PC-3 (cell line): ENCODE results near the gene LMAN2. TPM values are rescaled to one million over a fixed set of nuclear protein-coding genes. Genes with fewer than 3 reads are reported as not detected.

ENCODE experiments used
- ATAC-seq: fragments of 200-7000 bp; cut with Tn5 transposase; 2 replicates; pipeline ENCODE4 v1.9.1; 2020; ENCODE audit warnings: mild to moderate bottlenecking, moderate library complexity
- BruUV-seq: library from RNA; stranded (reverse); fragments of 400-500 nt; replicated peaks from 2 replicates; lab custom pipeline; 2021; lab: Mats Ljungman, UMichigan
- CTCF ChIA-PET: fragments of 300-600 bp; sonication (Branson Sonifier 250); formaldehyde crosslinking; loops from one replicate; lab custom pipeline; 2022; ENCODE audit warnings: antibody characterized with exemption; lab: Charles Lee
- POLR2A ChIA-PET: fragments of 300-600 bp; sonication (Branson Sonifier 250); formaldehyde crosslinking; loops from one replicate; lab custom pipeline; 2022; ENCODE audit warnings: antibody characterized with exemption; ENCODE audit not compliant: unreplicated experiment; lab: Charles Lee
- DNase-seq: peaks from one replicate; pipeline ENCODE4 v3.0.0-alpha.2; 2015
- H2AFZ ChIP-seq: fragments of 300-600 bp; sonication (generic); 2 replicates; pipeline ENCODE4 v1.6.0; 2016; ENCODE audit warnings: antibody characterized with exemption, low read length
- H3F3A ChIP-seq: fragments of 300-600 bp; sonication (generic); one replicate; pipeline ENCODE4 v1.6.0; 2017; ENCODE audit warnings: antibody characterized with exemption, low read length, control low read depth, mild to moderate bottlenecking; ENCODE audit not compliant: unreplicated experiment
- H3K27ac ChIP-seq: fragments of 300-600 bp; sonication (generic); 2 replicates; pipeline ENCODE4 v1.5.1; 2016; ENCODE audit warnings: mild to moderate bottlenecking, low read length
- H3K27me3 ChIP-seq: fragments of 300-600 bp; sonication (generic); 2 replicates; pipeline ENCODE4 v1.6.1; 2016; ENCODE audit warnings: low read length, mixed read lengths
- H3K36me3 ChIP-seq: fragments of 300-600 bp; sonication (generic); 2 replicates; pipeline ENCODE4 v1.6.1; 2016; ENCODE audit warnings: low read depth, mixed run types, low read length, mixed read lengths
- H3K4me1 ChIP-seq: fragments of 300-600 bp; sonication (generic); 2 replicates; pipeline ENCODE4 v1.5.1; 2016; ENCODE audit warnings: low read length; ENCODE audit not compliant: insufficient read depth
- H3K4me2 ChIP-seq: fragments of 300-600 bp; sonication (generic); 2 replicates; pipeline ENCODE4 v1.6.0; 2016; ENCODE audit warnings: low read length
- H3K4me3 ChIP-seq: fragments of 300-600 bp; sonication (generic); 2 replicates; pipeline ENCODE4 v1.5.1; 2016; ENCODE audit warnings: mild to moderate bottlenecking, low read length, mixed read lengths
- H3K79me2 ChIP-seq: fragments of 300-600 bp; sonication (generic); 2 replicates; pipeline ENCODE4 v1.6.1; 2017; ENCODE audit warnings: low read length, mixed read lengths
- H3K9ac ChIP-seq: fragments of 300-600 bp; sonication (generic); 2 replicates; pipeline ENCODE4 v1.6.0; 2016; ENCODE audit warnings: mild to moderate bottlenecking, low read length
- H3K9me2 ChIP-seq: fragments of 300-600 bp; sonication (generic); replicated peaks from 2 replicates; pipeline ENCODE4 v1.6.1; 2016; ENCODE audit warnings: mixed run types, low read length, mixed read lengths
- H3K9me3 ChIP-seq: fragments of 300-600 bp; sonication (generic); 2 replicates; pipeline ENCODE4 v1.6.1; 2016; ENCODE audit warnings: low read length, mixed read lengths
- H4K20me1 ChIP-seq: fragments of 300-600 bp; sonication (generic); 2 replicates; pipeline ENCODE4 v1.6.1; 2016; ENCODE audit warnings: low read length, mixed read lengths
- CTCF ChIP-seq: fragments of 300-600 bp; sonication (generic); conservative IDR thresholded peaks from 2 replicates; pipeline ENCODE4 v1.5.1; 2017; ENCODE audit warnings: antibody characterized with exemption, low read depth, mild to moderate bottlenecking, low read length
- EZH2 ChIP-seq: fragments of 300-600 bp; sonication (generic); IDR thresholded peaks from one replicate; pipeline ENCODE4 v1.6.1; 2017; ENCODE audit warnings: antibody characterized with exemption, mild to moderate bottlenecking, low read length; ENCODE audit not compliant: unreplicated experiment
- EZH2phosphoT487 ChIP-seq: fragments of 300-600 bp; sonication (generic); IDR thresholded peaks from 2 replicates; pipeline ENCODE4 v1.6.1; 2018; ENCODE audit warnings: mild to moderate bottlenecking, antibody characterized with exemption, low read length, borderline replicate concordance
- intact Hi-C: fragments of 100-400 bp; cut with micrococcal nuclease; formaldehyde crosslinking; loops from 2 replicates; pipeline ENCODE4 v1.9.0; 2023
- total RNA-seq: library from RNA; depleted of rRNA; stranded (reverse); fragments of >200 nt; gene quantifications from 2 replicates; pipeline ENCODE4 v1.2.3, GENCODE V29; 2014

Gene LMAN2
- total RNA-seq, 1 experiment from 2014 or later = 310 TPM

- Histone ChIP-seq H3K27ac (peak overlapping the region; percentile 95), H3K36me3 (no peaks in the 10 kb centered on the region; the same call in 1 of the 2 replicates), H3K27me3 (no peaks in the 10 kb centered on the region), H3K9me2 (no peaks in the 10 kb centered on the region), H3K9ac (peak overlapping the region; percentile 97), H2AFZ (peak overlapping the region; percentile 65), H3K4me3 (peak overlapping the region; percentile 76), H4K20me1 (no peaks in the 10 kb centered on the region; the same call in 1 of the 2 replicates), H3K4me2 (peak overlapping the region; percentile 78), H3K79me2 (peaks cover 28% of the 10 kb centered on the region), H3F3A (no peaks in the 10 kb centered on the region), H3K9me3 (no peaks in the 10 kb centered on the region), H3K4me1 (peaks cover 22% of the 10 kb centered on the region)
- ChIA-PET POLR2A (interaction anchor here (0.6 kb wide), 1 partner anchor 136 kb away, joined by 4 read pairs; no protein-coding TSS in a partner anchor), CTCF (interaction anchor here (0.6 kb wide), 3 partner anchors 11 to 194 kb away, joined by 3 read pairs; partner anchors contain the start of gene PDLIM7)
- intact Hi-C loops = no loop called here
- BruUV-seq = no TSS peak
- TF ChIP-seq EZH2phosphoT487 = no peak
- peak; percentile 49 for TF ChIP-seq CTCF
- no peak for TF ChIP-seq EZH2
- DNase-seq = peak; percentile 81
- ATAC-seq = peak; percentile 35
These were observed 38.8 kb downstream of the LMAN2 start for GRCh38 chr5:177312649-177313181.

- BruUV-seq = no TSS peak
- intact Hi-C loops = no loop called here
- H3F3A ChIP-seq = no peaks in the 10 kb centered on the region
- H3K4me1 ChIP-seq = peaks cover 22% of the 10 kb centered on the region
- H3K27me3 ChIP-seq = no peaks in the 10 kb centered on the region
- H3K4me3 ChIP-seq = peak within 1 kb of the TSS; percentile 76
- H3K9ac ChIP-seq = peak within 1 kb of the TSS; percentile 97
- no peaks in the 10 kb centered on the region for H3K9me2 ChIP-seq
- ChIA-PET POLR2A (interaction anchor here (0.6 kb wide), 1 partner anchor 136 kb away, joined by 4 read pairs; no protein-coding TSS in a partner anchor), CTCF (interaction anchor here (0.6 kb wide), 3 partner anchors 10 to 193 kb away, joined by 3 read pairs; partner anchors contain the start of gene PDLIM7)
- peaks cover 28% of the 10 kb centered on the region for H3K79me2 ChIP-seq
- no peaks in the 10 kb centered on the region; the same call in 1 of the 2 replicates for H4K20me1 ChIP-seq
- H3K36me3 ChIP-seq = peaks cover 4% of the 10 kb centered on the region; the same call in 1 of the 2 replicates
- H3K9me3 ChIP-seq = no peaks in the 10 kb centered on the region
- peak within 1 kb of the TSS; percentile 95 for H3K27ac ChIP-seq
- H2AFZ ChIP-seq = peak within 1 kb of the TSS; percentile 96
- ATAC-seq = peak; percentile 72
- no peak for TF ChIP-seq EZH2
- no peak for TF ChIP-seq CTCF
- no peak for TF ChIP-seq EZH2phosphoT487
- H3K4me2 ChIP-seq = peak within 1 kb of the TSS; percentile 78
- DNase-seq = peak; percentile 99
These were observed 39.5 kb downstream of the LMAN2 start, which contains the start of gene MXD3 for GRCh38 chr5:177311723-177312648. TSS of gene MXD3 (minus strand) at chr5:177311898. CDS start at chr5:177311830, 68 bp downstream.
